Occipital lobe (tissue), 3 donors: ENCODE data around the gene POU6F1. TPM values are rescaled to one million over a fixed set of nuclear protein-coding genes. Genes with fewer than 3 reads are reported as not detected.

ENCODE experiments used
- DNase-seq: peaks from one replicate; lab custom pipeline; 2025; lab: John Stamatoyannopoulos, UW
- small RNA-seq: library from RNA; depleted of rRNA; stranded (forward); fragments of <200 nt; gene quantifications from one replicate; pipeline ENCODE3, GENCODE V24; 2014
- total RNA-seq: library from RNA; depleted of rRNA; stranded (reverse); fragments of >200 nt; gene quantifications from one replicate; pipeline ENCODE4 v1.2.3, GENCODE V29; 2014

The POU6F1 gene
- total RNA-seq, 1 donor from 2014 or later, result 14.5 TPM

DNA sequence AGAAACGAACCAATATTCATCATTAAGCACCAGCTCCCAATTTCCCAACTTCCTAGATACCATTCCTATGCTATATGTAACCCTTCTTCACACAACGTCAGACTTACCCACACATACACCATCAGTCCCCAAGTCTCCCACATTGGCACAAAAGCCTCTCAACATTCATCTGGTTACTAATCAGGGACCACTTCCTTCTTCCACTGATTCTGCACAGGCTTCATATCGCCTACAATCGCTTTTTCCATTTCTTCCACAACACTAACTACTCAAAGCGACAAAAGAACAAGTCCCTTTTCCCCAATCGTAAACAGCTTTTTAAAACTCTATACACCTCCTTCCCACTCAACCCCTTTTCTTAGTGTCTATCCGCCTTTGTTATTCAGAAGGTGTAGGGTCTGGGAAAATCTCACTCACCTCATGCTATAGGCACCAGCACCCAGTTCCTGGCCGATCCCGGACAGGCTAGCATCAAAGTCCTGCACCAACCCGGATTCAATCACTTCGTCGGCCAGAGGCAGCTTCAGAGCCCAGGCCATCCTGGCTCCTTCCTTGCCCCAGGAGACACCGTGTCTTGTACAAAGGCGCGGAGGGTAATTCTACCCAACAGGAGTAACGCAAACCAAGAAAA, 45.9 kb downstream of the POU6F1 start:
- DNase-seq, result no peak

DNA sequence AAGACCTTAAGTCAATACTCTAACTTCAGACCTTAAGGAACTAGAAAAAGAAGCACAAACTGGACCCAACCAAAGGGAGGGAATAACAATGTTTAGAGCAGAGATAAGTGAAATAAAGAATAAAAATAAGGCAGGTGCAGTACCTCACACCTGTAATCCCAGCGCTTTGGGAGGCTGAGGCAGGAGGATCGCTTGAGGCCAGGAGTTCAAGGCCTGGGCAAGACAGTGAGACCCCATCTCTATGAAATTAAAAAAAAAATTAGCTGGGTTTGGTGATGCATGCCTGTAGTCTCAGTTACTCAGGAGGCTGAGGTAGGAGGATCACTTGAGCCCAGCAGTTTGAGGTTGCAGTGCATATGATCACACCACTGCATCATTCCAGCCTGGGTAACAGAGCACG, 54.1 kb downstream of the POU6F1 start:
- DNase-seq, result no peak

DNA sequence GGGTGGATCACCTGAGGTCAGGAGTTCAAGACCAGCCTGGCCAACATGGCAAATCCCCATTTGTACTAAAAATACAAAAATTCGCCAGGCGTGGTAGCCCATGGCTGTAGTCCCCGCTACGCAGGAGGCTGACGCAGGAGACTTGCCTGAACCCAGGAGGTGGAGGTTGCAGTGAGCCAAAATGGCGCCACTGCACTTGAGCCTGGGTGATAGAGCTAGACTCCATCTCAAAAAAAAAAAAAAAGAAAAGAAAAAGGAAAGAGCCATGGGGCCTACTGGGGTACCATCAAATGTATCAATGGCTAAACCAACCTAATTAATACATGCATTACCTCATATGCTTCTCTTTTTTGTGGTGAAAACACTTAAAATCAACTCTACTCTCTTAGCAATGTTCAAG, 55.6 kb downstream of the POU6F1 start:
- DNase-seq, result no peak

DNA sequence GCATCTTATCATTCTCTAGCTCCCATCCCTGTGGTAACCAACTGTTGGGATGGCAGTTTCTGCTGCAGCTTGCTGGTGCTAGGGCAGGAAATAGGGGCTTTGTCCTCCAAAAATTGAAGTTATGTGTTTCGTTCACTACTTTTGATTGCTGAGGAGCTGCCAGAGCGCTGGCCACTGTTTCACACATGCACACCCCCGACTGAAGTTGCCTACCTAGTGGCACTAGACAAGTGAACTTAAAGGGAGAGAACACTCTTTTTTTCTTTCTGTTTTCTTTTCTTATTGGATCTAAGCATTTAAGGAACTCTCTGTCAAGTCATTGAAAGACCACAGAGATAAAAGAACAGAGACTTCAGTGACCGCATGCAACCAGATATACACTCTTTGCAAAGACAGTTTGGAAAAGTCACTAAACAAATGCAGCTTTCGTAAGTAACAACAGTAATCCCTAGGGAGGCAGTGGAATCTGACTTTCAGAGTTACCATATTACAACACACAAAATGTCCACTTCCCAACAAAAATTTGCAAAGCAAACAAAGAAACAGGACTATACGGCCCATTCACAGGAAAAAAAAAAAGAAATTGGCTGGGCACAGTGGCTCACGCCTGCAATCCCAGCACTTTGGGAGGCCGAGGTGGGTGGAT, 56.9 kb downstream of the POU6F1 start:
- no peak for DNase-seq

DNA sequence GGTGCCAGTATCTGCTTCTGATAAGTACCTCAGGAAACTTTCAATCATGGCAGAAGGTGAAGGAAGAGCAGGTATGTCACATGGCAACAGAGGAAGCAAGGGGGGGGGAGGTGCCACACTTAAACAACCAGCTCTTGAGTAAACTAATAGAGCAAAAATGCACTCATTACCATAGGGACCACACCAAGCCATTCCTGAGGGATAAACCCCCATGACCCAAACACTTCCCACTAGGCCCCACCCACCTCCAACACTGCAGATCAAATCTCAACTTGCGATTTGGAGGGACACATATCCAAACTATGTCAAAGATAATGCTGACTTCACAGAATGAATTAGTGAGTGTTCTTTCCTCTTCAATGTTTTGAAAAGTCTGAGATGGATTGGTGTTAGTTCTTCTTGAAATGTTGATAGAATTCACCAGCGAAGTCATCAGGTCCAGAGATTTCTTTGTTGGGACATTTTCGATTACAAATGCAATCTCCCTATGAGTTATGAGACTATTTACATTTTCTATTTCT, 61.6 kb downstream of the POU6F1 start:
- DNase-seq, result no peak

DNA sequence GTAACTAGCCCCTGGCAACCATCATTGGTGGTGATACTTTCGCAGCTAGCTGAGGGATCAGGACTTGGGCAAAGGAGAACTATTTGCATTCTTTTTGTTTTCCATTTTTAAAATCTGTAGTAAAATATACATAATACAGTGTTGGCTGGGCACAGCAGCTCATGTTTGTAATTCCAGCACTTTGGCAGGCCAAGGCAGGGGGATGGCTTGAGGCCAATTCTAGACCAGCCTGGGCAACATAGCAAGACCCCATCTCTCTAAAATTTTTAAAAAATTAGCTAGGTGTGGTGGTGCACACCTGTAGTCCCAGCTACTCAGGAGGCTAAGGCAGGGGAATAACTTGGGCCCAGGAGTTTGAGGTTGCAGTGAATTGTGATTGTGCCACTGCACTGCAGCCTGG, 64.9 kb downstream of the POU6F1 start:
- no peak for DNase-seq

DNA sequence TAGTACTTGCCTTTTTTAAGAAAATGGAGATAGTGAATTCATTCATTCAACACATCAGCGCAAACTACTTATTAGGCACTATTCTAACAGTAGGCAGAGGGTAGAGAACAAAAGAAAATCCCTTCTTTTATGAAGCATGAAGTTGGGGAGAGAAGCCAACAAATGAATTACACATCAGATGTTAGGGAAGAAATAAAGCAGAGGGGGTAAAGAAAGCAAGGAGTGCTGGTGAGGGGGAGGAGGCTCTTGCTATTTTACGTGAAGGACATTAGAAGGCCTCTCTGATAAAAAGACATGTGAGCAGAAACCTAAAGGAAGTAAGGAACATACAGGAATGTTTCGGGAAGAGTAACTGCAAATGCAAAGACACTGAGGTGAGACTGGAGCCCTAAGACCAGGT, 67.1 kb downstream of the POU6F1 start:
- no peak for DNase-seq

DNA sequence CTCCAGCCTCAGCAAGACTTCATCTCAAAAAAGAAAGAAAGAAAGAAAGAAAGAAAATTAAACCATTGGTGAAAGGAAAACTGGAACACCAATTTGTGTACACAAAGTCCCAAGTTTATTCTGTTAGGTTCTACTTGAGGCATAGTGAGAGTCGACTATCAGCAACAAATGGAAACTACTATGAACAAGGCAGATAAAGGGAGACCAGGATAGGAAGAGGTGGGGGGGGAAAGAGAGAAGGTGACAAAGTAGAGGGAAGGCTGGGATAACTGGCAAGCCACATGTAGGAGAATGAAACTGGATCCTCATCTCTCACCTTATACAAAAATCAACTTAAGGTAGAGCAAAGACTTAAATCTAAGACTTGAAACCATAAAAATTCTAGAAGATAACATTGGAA, 70.6 kb downstream of the POU6F1 start:
- no peak for DNase-seq

DNA sequence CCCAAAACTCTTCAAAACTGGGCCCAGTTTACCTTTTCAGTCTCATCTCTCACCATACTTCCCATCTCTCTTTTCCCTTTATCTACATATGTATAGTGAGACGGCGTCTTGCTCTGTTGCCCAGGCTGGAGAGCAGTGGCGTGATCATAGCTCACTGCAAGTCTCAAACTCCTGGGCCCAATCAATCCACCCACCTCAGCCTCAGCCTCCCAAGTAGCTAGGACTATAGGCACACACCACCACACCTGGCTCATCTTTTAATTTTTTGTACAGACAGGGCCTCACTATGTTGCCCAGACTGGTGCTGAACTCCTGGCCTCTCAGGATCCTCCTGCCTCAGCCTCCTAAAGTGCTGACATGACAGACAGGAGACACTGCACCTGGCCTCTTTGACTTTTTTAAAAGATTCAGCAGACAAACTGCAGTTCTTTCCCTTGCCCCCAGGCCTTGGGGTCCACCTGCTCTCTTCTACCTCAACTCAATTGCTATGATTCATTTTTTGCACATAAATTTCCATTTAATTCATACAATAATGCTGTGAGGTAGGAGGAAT, 78.5 kb downstream of the POU6F1 start:
- DNase-seq, result no peak

Small RNA genes lying within 50 kb of the gene (small RNA-seq; reads per million reads assigned to genes)
- gene RF00019 (not detected), gene RNU6-199P (not detected)

Other genes with a start within 250 kb of the POU6F1 start
- 96.7 TPM for gene SLC11A2, start 191.7 kb downstream of the POU6F1 start, total RNA-seq
- gene LETMD1, start 169.7 kb downstream of the POU6F1 start, total RNA-seq, result 56.8 TPM
- 69.6 TPM for gene CSRNP2, start 134.5 kb downstream of the POU6F1 start, total RNA-seq
- gene TFCP2, start 44.9 kb downstream of the POU6F1 start, total RNA-seq, result 13.6 TPM
- 66.8 TPM for gene DAZAP2, start 20.8 kb upstream of the POU6F1 start, total RNA-seq
- 3.1 TPM for gene SMAGP, start 52.4 kb upstream of the POU6F1 start, total RNA-seq
- 2.2 TPM for gene BIN2, start 106.1 kb upstream of the POU6F1 start, total RNA-seq
- gene CELA1, start 128.6 kb upstream of the POU6F1 start, total RNA-seq, result not detected
- 0.94 TPM for gene GALNT6, start 173.3 kb upstream of the POU6F1 start, total RNA-seq
- gene SLC4A8, start 206.8 kb upstream of the POU6F1 start, total RNA-seq, result 31.8 TPM